Activated T-helper 17 cell treated with anti-CD3 and anti-CD28 coated beads, Interleukin-2, amount 50 U/mL, for 72 hours (primary cell): ENCODE results near the gene PCDHGB7. TPM values are rescaled to one million over a fixed set of nuclear protein-coding genes. Genes with fewer than 3 reads are reported as not detected.
"Not testable (repeated sequence)": the region's sequence is repeated elsewhere in the genome, so short reads cannot be mapped to it uniquely, and the experiment has no call there.

Experiments
- ATAC-seq: fragments of 150-1000 bp; cut with Tn5 transposase; replicated peaks from 2 replicates; pipeline ENCODE4 v1.10.0; 2021; ENCODE audit warnings: mild to moderate bottlenecking, moderate library complexity
- H3K27ac Mint-ChIP-seq: one replicate; pipeline ENCODE4 v1.8.0; 2022; ENCODE audit warnings: mixed read lengths
- H3K27me3 Mint-ChIP-seq: one replicate; pipeline ENCODE4 v1.8.0; 2022; ENCODE audit warnings: mixed read lengths
- H3K36me3 Mint-ChIP-seq: one replicate; pipeline ENCODE4 v1.8.0; 2022; ENCODE audit warnings: low read depth, mild to moderate bottlenecking, mixed read lengths
- H3K4me1 Mint-ChIP-seq: one replicate; pipeline ENCODE4 v1.8.0; 2022; ENCODE audit warnings: mixed read lengths
- H3K4me3 Mint-ChIP-seq: one replicate; pipeline ENCODE4 v1.8.0; 2022; ENCODE audit warnings: mild to moderate bottlenecking, mixed read lengths
- H3K9me3 Mint-ChIP-seq: one replicate; pipeline ENCODE4 v1.8.0; 2022; ENCODE audit warnings: mixed read lengths
- total RNA-seq, 2 donors: library from RNA; stranded (reverse); gene quantifications; one replicate each; pipeline ENCODE4 v1.2.3, GENCODE V29; 2022

PCDHGB7 gene
- total RNA-seq, 2 donors from 2014 or later = 0.11 TPM; not detected in 1

DNA sequence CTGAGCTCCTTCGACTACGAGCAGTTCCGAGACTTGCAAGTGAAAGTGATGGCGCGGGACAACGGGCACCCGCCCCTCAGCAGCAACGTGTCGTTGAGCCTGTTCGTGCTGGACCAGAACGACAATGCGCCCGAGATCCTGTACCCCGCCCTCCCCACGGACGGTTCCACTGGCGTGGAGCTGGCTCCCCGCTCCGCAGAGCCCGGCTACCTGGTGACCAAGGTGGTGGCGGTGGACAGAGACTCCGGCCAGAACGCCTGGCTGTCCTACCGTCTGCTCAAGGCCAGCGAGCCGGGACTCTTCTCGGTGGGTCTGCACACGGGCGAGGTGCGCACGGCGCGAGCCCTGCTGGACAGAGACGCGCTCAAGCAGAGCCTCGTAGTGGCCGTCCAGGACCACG lies 14.8 kb downstream of the PCDHGB7 start:
- Mint-ChIP-seq H3K9me3 (peaks cover 22% of the 10 kb centered on the region), H3K36me3 (peaks cover 24% of the 10 kb centered on the region), H3K27me3 (peaks cover 53% of the 10 kb centered on the region)
- not testable (repeated sequence) for H3K4me3 Mint-ChIP-seq, ATAC-seq, H3K4me1 Mint-ChIP-seq, H3K27ac Mint-ChIP-seq

DNA sequence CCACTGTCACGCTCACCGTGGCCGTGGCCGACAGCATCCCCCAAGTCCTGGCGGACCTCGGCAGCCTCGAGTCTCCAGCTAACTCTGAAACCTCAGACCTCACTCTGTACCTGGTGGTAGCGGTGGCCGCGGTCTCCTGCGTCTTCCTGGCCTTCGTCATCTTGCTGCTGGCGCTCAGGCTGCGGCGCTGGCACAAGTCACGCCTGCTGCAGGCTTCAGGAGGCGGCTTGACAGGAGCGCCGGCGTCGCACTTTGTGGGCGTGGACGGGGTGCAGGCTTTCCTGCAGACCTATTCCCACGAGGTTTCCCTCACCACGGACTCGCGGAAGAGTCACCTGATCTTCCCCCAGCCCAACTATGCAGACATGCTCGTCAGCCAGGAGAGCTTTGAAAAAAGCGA lies 15.2 kb downstream of the PCDHGB7 start:
- peaks cover 24% of the 10 kb centered on the region for H3K36me3 Mint-ChIP-seq
- peaks cover 22% of the 10 kb centered on the region for H3K9me3 Mint-ChIP-seq
- H3K4me3 Mint-ChIP-seq, ATAC-seq, H3K27ac Mint-ChIP-seq, H3K4me1 Mint-ChIP-seq: not testable (repeated sequence)
- H3K27me3 Mint-ChIP-seq = peaks cover 53% of the 10 kb centered on the region

DNA sequence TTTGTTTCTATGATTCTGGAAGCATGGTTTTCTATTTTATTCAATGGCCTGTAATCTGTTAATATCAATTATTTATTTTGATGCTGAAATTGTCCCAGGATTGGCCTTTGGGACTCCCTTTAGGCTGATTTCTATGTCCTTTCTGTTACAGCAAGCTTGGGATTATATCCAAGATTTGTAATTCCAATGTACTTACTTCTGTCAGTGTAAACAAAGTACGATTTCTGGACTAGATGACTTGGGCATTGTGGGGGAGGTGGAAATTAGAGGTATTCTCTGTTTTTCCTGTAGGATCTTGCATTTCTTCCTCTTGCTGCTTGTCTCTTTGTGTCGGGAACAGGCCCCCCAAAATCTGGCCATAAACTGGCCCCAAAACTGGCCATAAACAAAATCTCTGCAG lies 16.5 kb downstream of the PCDHGB7 start:
- no peak overlapping the region for H3K4me3 Mint-ChIP-seq
- peaks cover 7% of the 10 kb centered on the region for H3K4me1 Mint-ChIP-seq
- peaks cover 49% of the 10 kb centered on the region for H3K27me3 Mint-ChIP-seq
- H3K36me3 Mint-ChIP-seq = peaks cover 24% of the 10 kb centered on the region
- no peak overlapping the region for H3K27ac Mint-ChIP-seq
- H3K9me3 Mint-ChIP-seq = peaks cover 18% of the 10 kb centered on the region
- ATAC-seq = no peak

DNA sequence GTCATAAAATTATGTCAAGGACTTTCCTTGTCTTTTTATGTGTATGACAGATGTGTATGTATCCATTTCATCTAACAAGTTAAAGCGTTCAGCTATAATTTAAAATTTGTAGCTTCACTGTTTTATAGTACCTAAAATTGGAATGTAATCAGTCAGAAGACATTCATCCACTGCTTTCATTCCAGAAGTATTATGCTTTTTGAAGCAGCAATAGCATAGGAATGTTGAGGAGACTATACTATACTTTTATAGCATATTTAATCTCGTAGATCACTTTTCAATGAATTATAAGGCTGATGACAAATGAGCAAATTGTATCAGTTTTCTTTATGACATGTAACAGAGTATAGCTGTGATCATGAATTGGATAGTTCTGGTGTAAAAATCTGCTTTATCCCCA lies 19.7 kb downstream of the PCDHGB7 start:
- Mint-ChIP-seq H3K9me3 (peaks cover 9% of the 10 kb centered on the region), H3K27ac (no peak overlapping the region), H3K4me1 (no peaks in the 10 kb centered on the region), H3K27me3 (peaks cover 35% of the 10 kb centered on the region), H3K4me3 (no peak overlapping the region), H3K36me3 (peaks cover 7% of the 10 kb centered on the region)
- ATAC-seq = no peak

DNA sequence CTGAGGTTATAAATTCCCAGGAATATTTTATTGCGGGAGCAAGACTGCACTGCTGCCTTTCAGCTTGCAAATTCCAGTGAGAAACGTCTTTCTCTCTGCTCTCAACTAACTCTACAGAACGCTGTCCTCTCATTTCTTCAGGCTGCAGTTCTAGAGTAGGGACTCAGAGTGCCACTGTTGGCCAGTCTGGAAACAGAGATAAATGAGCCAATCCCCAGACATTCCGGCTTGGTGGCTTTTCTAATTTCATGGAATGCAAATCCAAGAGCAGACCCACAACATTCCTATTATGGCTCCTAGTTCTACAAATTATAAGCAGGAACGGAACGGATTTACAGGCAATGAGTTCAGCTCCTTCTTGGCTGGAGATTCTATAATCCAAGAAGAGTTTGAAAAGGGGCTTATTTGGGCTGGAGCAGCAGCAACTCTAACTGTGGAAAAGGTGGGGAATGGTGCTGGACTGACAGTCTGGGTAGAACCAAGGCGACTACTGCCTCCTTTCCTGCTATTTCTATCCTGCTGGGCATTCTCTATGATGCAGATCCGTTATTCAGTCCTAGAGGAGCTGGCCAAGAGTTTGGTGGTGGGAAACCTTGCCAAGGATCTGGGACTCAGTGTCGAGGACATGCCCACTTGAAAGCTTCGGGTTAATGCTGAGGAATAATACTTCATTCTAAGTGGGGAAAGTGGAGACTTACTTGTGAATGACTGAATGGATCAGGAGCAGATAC lies 22.1 kb downstream of the PCDHGB7 start:
- peaks cover 26% of the 10 kb centered on the region for H3K27me3 Mint-ChIP-seq
- ATAC-seq = no peak
- H3K36me3 Mint-ChIP-seq = no peaks in the 10 kb centered on the region
- H3K9me3 Mint-ChIP-seq = peaks cover 3% of the 10 kb centered on the region
- no peak overlapping the region for H3K4me3 Mint-ChIP-seq
- H3K4me1 Mint-ChIP-seq = no peaks in the 10 kb centered on the region
- H3K27ac Mint-ChIP-seq = no peak overlapping the region

DNA sequence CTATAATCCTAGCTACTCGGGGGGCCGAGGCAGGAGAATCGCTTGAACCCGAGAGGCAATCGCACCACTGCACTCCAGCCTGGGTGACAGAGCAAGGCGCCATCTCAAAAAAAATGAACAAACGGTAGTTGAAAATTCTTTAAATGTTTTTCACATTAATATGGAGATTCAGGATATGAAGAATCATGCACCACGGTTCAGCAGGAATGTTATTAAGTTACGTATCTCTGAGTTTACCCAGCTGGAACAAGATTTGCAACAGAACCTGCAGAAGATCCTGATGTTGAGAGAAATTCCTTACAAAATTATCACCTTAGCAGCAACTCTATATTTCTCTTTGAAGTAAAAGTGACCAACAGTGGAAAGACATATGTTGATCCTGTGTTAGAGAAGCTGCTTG lies 22.9 kb downstream of the PCDHGB7 start:
- H3K27ac Mint-ChIP-seq = no peak overlapping the region

DNA sequence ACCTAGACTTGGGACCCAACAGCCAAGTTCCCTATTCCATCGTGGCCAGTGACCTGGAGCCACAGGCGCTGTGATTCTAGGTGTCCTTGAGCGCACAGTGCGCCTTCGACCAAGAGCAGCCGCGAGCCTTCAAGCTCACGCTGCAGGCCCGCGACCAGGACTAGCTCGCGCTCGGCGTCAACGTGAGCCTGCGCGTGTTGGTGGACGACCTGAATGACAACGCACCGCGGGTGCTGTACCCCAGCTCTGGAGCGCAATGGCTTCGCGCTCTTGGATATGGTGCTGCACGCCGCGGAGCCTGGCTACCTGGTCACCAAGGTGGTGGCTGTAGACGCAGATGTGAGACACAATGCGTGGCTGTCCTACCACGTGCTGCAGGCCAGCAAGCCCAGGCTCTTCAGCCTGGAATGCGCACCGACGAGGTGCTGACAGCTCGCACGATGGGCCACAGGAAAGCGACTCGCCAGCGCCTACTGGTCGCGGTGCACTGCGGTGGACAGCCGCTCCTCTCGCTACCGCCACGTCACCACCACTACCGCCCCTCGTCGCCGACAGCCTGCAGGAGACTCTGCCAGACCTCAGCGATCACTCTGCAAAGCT lies 24.2 kb downstream of the PCDHGB7 start:
- Mint-ChIP-seq H3K27me3 (peaks cover 25% of the 10 kb centered on the region), H3K9me3 (peaks cover 3% of the 10 kb centered on the region), H3K4me3 (no peak overlapping the region), H3K36me3 (no peaks in the 10 kb centered on the region), H3K27ac (no peak overlapping the region), H3K4me1 (no peaks in the 10 kb centered on the region)
- ATAC-seq = no peak

More for the DNA sequence above, 22.9 kb downstream of the PCDHGB7 start:
- Mint-ChIP-seq H3K27me3 (peaks cover 25% of the 10 kb centered on the region), H3K36me3 (no peaks in the 10 kb centered on the region), H3K4me3 (no peak overlapping the region), H3K9me3 (peaks cover 3% of the 10 kb centered on the region), H3K4me1 (no peaks in the 10 kb centered on the region)
- ATAC-seq = no peak

DNA sequence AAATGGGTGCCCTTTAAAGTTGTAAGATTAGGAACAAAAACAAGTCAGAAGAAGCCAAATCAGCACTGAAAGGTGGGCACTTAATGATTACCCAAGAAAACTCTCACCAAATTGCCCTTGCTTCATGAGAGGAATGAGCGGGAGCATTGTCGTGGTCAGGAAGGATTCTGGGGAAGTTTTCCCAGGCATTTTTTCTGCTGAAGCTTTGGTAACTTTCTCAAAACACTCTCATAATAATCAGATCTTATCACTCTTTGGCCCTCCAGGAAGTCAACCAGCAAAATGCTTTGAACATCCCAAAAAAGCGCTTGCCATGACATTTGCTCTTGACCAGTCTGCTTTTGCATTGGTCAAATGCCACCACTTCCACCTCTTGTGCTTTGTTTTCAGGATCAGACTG lies 47.9 kb downstream of the PCDHGB7 start:
- Mint-ChIP-seq H3K27ac (no peak overlapping the region), H3K27me3 (peaks cover 12% of the 10 kb centered on the region), H3K9me3 (no peaks in the 10 kb centered on the region), H3K4me1 (no peaks in the 10 kb centered on the region), H3K4me3 (no peak overlapping the region), H3K36me3 (no peaks in the 10 kb centered on the region)
- no peak for ATAC-seq

Other genes with a start within 250 kb of the PCDHGB7 start
- not detected for gene PCDHB7, start 245.0 kb upstream of the PCDHGB7 start, total RNA-seq
- gene PCDHB8, start 239.9 kb upstream of the PCDHGB7 start, total RNA-seq = not detected
- not detected for gene PCDHB16, start 235.3 kb upstream of the PCDHGB7 start, total RNA-seq
- not detected for gene PCDHB9, start 230.5 kb upstream of the PCDHGB7 start, total RNA-seq
- not detected for gene PCDHB10, start 225.3 kb upstream of the PCDHGB7 start, total RNA-seq
- not detected for gene PCDHB11, start 218.1 kb upstream of the PCDHGB7 start, total RNA-seq
- not detected for gene PCDHB12, start 209.0 kb upstream of the PCDHGB7 start, total RNA-seq
- under 1 TPM in 1 of 2 donors, not detected in 1; 0.08 TPM for gene PCDHB13, start 203.8 kb upstream of the PCDHGB7 start, total RNA-seq
- not detected for gene PCDHB14, start 194.3 kb upstream of the PCDHGB7 start, total RNA-seq
- gene PCDHB15, start 172.3 kb upstream of the PCDHGB7 start, total RNA-seq = not detected
- gene SLC25A2, start 113.6 kb upstream of the PCDHGB7 start, total RNA-seq = under 1 TPM in 1 of 2 donors, not detected in 1; 0.42 TPM
- 10 to 100 TPM; 45.3 to 50.4 TPM for gene TAF7, start 96.9 kb upstream of the PCDHGB7 start, total RNA-seq
- gene PCDHGA1, start 87.2 kb upstream of the PCDHGB7 start, total RNA-seq = under 1 TPM; 0.09 to 0.16 TPM
- not detected for gene PCDHGA2, start 78.9 kb upstream of the PCDHGB7 start, total RNA-seq
- gene PCDHGA3, start 73.8 kb upstream of the PCDHGB7 start, total RNA-seq = under 1 TPM in 1 of 2 donors, not detected in 1; 0.09 TPM
- not detected for gene PCDHGB1, start 67.6 kb upstream of the PCDHGB7 start, total RNA-seq
- gene PCDHGA4, start 62.7 kb upstream of the PCDHGB7 start, total RNA-seq = under 1 TPM in 1 of 2 donors, not detected in 1; 0.32 TPM
- under 1 TPM; 0.17 to 0.34 TPM for gene PCDHGB2, start 57.7 kb upstream of the PCDHGB7 start, total RNA-seq
- gene PCDHGA5, start 53.5 kb upstream of the PCDHGB7 start, total RNA-seq = under 1 TPM in 1 of 2 donors, not detected in 1; 0.11 TPM
- under 1 TPM in 1 of 2 donors, not detected in 1; 0.21 TPM for gene PCDHGB3, start 47.4 kb upstream of the PCDHGB7 start, total RNA-seq
- under 1 TPM; 0.06 to 0.40 TPM for gene PCDHGA6, start 43.8 kb upstream of the PCDHGB7 start, total RNA-seq
- gene PCDHGA7, start 34.9 kb upstream of the PCDHGB7 start, total RNA-seq = under 1 TPM in 1 of 2 donors, not detected in 1; 0.06 TPM
- gene PCDHGB4, start 30.0 kb upstream of the PCDHGB7 start, total RNA-seq = under 1 TPM; 0.06 to 0.08 TPM
- gene PCDHGA8, start 25.0 kb upstream of the PCDHGB7 start, total RNA-seq = not detected
- under 1 TPM; 0.09 to 0.24 TPM for gene PCDHGB5, start 19.7 kb upstream of the PCDHGB7 start, total RNA-seq
- not detected for gene PCDHGA9, start 14.9 kb upstream of the PCDHGB7 start, total RNA-seq
- under 1 TPM in 1 of 2 donors, not detected in 1; 0.08 TPM for gene PCDHGB6, start 9.7 kb upstream of the PCDHGB7 start, total RNA-seq
- under 1 TPM; 0.06 to 0.08 TPM for gene PCDHGA10, start 4.7 kb upstream of the PCDHGB7 start, total RNA-seq
- gene PCDHGA11, start 3.4 kb downstream of the PCDHGB7 start, total RNA-seq = under 1 TPM in 1 of 2 donors, not detected in 1; 0.09 TPM
- not detected for gene PCDHGA12, start 12.8 kb downstream of the PCDHGB7 start, total RNA-seq
- gene PCDHGC3, start 58.3 kb downstream of the PCDHGB7 start, total RNA-seq = under 1 TPM in 1 of 2 donors, not detected in 1; 0.56 TPM
- not detected for gene PCDHGC4, start 67.4 kb downstream of the PCDHGB7 start, total RNA-seq
- not detected for gene PCDHGC5, start 71.4 kb downstream of the PCDHGB7 start, total RNA-seq
- 100 to 1,000 TPM; 186 to 268 TPM for gene DIAPH1, start 201.3 kb downstream of the PCDHGB7 start, total RNA-seq
- gene HDAC3, start 219.2 kb downstream of the PCDHGB7 start, total RNA-seq = 100 to 1,000 TPM; 123 to 174 TPM
- 10 to 100 TPM; 16.5 to 29.9 TPM for gene RELL2, start 219.3 kb downstream of the PCDHGB7 start, total RNA-seq
- gene FCHSD1, start 233.7 kb downstream of the PCDHGB7 start, total RNA-seq = 100 to 1,000 TPM in 1 of 2 donors, 10 to 100 TPM in 1; 38.7 to 113 TPM